ENCODE measurements around the gene SAMD13. TPM values are rescaled to one million over a fixed set of nuclear protein-coding genes. Genes with fewer than 3 reads are reported as not detected.

Gene SAMD13
- polyA plus RNA-seq, 1 experiment, result 0.20 TPM

- Histone ChIP-seq H3K36me3 (ENCODE audit: control insufficient read depth, insufficient read depth, low read length) (no peaks in the 10 kb centered on the region), H3K4me3 (ENCODE audit: low read depth, low read length) (no peak overlapping the region), H3K27me3 (ENCODE audit: control insufficient read depth, insufficient read depth, low read length) (no peaks in the 10 kb centered on the region)
- TF ChIP-seq CTCF (IDR thresholded peaks at IDR 0.05; ENCODE audit: insufficient read depth, low read depth, low read length), result no peak
- CTCF ChIA-PET, result interaction anchor here (1.1 to 1.2 kb wide), 2 partner anchors 22 to 41 kb away, joined by 3 read pairs; no protein-coding TSS in a partner anchor
- DNase-seq (ENCODE audit: low read depth), result no peak
- POLR2A ChIA-PET, result interaction anchor here (0.6 kb wide), 1 partner anchor 87 kb away, joined by 3 read pairs; no protein-coding TSS in a partner anchor
These were observed 88.7 kb downstream of the SAMD13 start for GRCh38 chr1:84390226-84390625.

- TF ChIP-seq CTCF (IDR thresholded peaks at IDR 0.05; ENCODE audit: insufficient read depth, low read depth, low read length), result no peak
- CTCF ChIA-PET, result interaction anchor here (0.6 kb wide), 1 partner anchor 218 kb away, joined by 4 read pairs; no protein-coding TSS in a partner anchor
- DNase-seq (ENCODE audit: low read depth), result no peak
- Histone ChIP-seq H3K27me3 (ENCODE audit: control insufficient read depth, insufficient read depth, low read length) (no peaks in the 10 kb centered on the region), H3K36me3 (ENCODE audit: control insufficient read depth, insufficient read depth, low read length) (no peaks in the 10 kb centered on the region), H3K4me3 (ENCODE audit: low read depth, low read length) (no peak within 1 kb of the TSS)
- POLR2A ChIA-PET, result no interaction called here
These were observed 97.0 kb downstream of the SAMD13 start, which contains the start of gene DNASE2B for GRCh38 chr1:84398175-84399155. TSS of gene DNASE2B (plus strand) at chr1:84398484. CDS start at chr1:84398565, 81 bp downstream.

Small RNA genes lying within 50 kb of the gene (small RNA-seq; reads per million reads assigned to genes)
- gene RF00410 (ENCODE audit: insufficient read length, low read depth, low replicate concordance), result not detected

Other genes with a start within 250 kb of the SAMD13 start
- gene PRKACB, start 157.4 kb upstream of the SAMD13 start, polyA plus RNA-seq (2011; rRNA removed), result 8.4 and 23.8 TPM in 2 replicates
- gene DNASE2B, start 96.8 kb downstream of the SAMD13 start, polyA plus RNA-seq (2011; rRNA removed), result not detected in 2 replicates
- gene RPF1, start 177.6 kb downstream of the SAMD13 start, polyA plus RNA-seq (2011; rRNA removed), result 17.1 and 31.1 TPM in 2 replicates
- 0.32 and 0.69 TPM in 2 replicates for gene SPATA1, start 204.7 kb downstream of the SAMD13 start, polyA plus RNA-seq (2011; rRNA removed)
- 60.4 and 92.3 TPM in 2 replicates for gene GNG5, start 204.9 kb downstream of the SAMD13 start, polyA plus RNA-seq (2011; rRNA removed)

Data from BJ (cell line).